AG08396 (cell line): ENCODE measurements around the gene SLC5A6.

Source experiments
- DNase-seq: peaks from one replicate; pipeline ENCODE4 v3.0.0; 2012; ENCODE audit warnings: low spot score, mixed read lengths

The SLC5A6 gene

GRCh38 chr2:27175330-27175729 is 36.7 kb downstream of the SLC5A6 start:
- no peak for DNase-seq

GRCh38 chr2:27174638-27175037 is 37.4 kb downstream of the SLC5A6 start:
- DNase-seq = no peak

DNA sequence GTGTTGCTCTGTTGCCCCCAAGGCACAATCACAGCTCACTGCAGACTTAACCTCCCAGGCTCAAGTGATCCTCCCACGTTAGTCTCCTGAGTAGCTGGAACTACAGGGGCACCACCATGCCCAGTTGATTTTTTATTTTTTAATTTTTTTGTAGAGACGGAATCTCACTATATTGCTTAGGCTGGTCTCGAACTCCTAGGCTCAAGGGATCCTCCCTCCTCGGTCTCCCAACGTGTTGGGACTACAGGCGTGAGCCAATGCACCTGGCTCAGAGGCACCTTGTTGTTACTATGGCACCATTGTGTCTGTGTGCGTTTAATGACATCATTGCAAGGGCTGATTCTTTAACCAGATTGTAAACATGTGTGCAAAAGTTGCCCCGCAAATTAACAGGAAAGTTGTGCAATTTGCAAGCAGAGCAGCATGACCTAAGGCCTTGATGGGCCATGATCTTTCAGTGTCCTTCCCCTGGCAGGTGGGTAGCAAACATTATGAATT is 40.7 kb downstream of the SLC5A6 start:
- DNase-seq = no peak

DNA sequence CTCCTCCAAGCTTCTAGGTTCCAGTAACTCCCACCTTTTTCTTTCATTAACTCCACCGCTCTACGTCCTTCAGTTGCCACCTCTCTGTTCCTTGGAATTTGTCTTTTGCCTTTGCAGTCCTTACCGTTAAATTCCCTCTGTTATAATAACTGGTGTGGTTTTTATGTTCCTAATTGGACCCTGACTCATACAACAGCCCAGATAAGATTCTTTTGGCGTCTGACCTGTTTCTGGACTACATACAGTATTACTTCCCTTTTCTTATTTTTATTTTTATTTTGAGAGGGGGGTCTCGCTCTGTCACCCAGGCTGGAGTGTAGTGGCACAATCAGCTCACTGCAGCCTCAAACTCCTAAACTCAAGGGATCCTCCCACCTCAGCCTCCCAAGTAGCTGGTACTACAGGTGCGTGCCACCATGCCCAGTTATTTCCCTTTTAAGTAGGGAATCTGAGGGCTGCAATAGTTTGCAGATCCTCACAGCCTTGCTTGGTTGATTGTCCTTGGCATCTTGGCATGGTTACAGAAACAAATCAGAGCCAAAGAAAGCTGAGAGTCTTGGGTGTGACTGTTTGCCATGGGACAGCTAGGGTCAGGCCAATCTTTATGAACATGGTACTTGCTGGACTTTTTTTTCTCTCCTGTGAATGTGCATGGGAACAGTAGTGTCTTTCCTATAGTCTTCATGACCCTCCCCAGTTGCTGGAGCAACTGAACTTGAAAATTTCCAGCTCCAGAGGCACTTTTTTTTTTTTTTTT is 41.3 kb downstream of the SLC5A6 start:
- no peak for DNase-seq

- no peak for DNase-seq
These were observed 46.9 kb downstream of the SLC5A6 start for GRCh38 chr2:27164960-27165763.

DNA sequence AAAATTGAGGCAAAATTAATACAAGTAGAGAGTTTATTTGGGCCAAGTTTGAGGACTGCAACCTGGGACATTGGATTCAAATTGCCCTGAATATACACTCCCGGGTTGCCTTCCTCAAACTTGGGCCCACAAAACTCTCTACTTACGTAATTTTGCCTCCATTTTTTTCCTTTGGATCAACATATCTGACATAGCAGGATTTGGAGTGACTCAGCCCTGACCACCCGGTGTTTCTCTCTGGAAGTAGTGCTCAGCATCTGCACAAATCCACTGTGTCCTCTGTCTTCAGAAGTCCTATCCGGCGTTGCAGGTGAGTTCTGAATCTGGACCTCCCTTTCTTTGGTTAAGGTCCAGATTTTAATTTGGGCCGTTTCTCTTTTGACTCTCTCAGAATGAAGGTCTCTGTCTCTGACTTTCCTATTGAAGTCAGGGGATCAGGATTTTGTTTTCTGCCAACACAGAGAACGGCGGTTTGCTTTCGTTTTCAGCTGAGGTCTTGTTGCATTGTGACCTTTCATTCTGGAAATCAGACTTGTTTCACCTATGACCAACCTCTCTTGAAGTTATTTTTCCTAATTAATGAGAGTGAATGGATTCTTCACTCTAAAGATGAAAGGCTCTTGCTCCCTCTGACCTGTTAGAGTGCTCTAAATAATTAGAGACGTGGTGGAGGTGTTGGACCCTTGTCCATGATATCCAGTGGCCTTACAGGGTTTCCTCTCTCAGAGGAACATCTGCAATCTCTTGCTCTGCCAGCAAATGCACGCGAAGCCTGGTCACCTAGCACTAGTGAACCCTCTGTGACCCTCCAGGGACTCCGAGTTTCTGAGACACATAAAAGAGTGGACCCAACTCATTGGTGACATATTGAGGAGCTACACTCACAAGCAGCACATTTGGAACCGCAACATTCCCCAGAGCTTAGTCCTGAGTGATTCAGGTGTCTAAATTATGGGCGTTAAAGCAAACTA is 49.6 kb downstream of the SLC5A6 start:
- peak; percentile 47 for DNase-seq

DNA sequence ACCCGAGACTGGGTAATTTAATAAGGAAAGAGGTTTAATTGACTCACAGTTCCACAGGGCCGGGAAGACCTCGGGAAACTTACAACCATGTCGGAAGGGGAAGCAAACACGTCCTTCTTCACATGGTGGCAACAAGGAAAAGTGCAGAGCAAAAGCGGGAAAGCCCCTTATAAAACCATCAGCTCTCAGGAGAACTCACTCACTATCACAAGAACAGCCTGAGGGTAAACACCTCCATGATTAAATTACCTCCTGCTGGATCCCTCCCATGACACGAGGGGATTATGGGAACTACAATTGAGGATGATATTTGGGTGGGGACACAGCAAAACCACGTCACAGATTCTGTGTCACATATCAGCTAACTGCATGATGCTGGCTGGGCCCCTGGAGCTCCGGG is 51.9 kb downstream of the SLC5A6 start:
- DNase-seq = no peak

DNA sequence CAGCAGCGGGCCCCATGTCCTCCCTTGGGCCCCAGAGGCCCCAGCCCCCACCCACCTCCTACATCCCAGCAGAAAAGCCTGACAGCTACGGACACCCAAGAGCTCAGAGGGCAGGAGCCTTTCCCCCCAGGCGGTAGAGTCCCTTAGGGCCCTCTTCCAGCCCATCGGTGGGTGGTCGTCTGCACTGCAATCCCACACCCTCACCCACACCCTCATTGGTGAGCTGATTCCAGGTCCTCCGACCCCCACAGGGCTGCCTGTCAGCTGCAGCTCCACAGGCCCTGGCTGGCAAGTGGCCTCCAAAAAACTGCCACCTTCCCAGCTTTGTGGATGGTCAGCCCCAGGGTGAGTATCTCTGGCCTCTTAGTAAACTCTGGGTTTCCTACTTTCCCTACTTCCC is 52.8 kb downstream of the SLC5A6 start:
- DNase-seq = no peak

DNA sequence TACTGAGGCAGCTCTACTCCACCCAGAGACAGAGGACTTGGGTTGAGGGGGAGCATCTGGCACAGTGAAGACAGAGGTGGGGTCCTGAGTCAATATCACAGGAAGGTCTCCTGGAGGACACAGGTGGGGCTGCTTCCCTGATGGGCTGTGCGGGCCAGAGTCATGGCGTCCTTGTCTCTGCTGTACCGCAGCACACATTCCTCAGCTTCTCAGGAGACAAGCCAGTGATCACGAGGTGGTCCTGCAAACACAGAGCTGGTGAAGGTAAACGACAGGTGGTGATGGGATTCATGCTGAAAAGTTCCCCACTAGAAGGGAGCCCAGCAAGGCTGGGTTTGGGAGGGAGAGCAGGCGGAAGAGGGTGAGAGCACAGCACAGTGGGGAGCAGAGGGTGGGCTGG is 53.6 kb downstream of the SLC5A6 start:
- DNase-seq = no peak

GRCh38 chr2:27155069-27155520 is 57.0 kb downstream of the SLC5A6 start:
- no peak for DNase-seq

- no peak for DNase-seq
These were observed 57.6 kb downstream of the SLC5A6 start for GRCh38 chr2:27154488-27154887.

- peak; percentile 64 for DNase-seq
These were observed 59.1 kb downstream of the SLC5A6 start for GRCh38 chr2:27152796-27153464.

DNA sequence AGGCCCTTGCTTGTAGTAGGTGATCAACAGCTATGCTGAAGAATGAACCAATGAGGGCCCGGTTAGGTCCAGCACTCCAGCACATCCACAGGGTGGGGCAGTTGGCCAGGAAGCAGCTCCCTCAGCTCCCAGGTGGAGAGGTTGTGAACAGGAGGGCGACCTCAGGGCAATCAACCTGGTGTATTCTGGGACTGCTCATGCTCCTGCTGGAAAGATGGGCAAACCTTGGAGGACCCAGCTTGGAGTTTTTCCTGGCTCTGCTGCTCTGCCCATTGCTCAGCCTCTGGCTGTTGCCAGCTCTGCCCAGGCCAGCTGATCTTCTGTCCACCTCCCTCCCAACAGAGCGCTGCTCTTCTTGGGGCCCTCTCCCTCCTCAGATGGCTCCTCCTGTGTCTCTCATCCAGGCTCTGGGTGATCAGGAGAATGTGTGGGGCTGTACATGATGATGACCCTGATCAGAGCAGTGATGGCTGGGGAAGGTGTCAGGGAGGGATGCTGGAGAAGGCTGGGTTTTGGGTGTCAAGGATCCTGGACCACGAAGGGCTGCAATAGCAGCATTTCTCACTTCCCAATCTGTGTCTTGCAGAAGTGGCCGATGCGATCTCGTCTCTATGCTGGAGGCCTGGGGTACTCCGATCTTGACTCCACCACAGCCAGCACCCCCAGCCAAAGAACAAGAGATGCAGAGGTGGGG is 59.8 kb downstream of the SLC5A6 start:
- no peak for DNase-seq

GRCh38 chr2:27150639-27151230 is 61.3 kb downstream of the SLC5A6 start:
- DNase-seq = no peak
